GM12891 (cell line): ENCODE measurements around the gene EYS.

Source experiments
- POLR2A ChIP-seq: IDR thresholded peaks from 2 replicates; pipeline ENCODE4 v1.6.1; 2011; ENCODE audit warnings: low read depth, low read length, control low read depth
- POLR2AphosphoS5 ChIP-seq: IDR thresholded peaks from 2 replicates; pipeline ENCODE4 v1.6.1; 2011; ENCODE audit warnings: low read depth, low read length, control low read depth
- SPI1 ChIP-seq: IDR thresholded peaks from 2 replicates; pipeline ENCODE4 v1.6.1; 2011; ENCODE audit warnings: low read depth, low read length, control low read depth

GRCh38 chr6:63750400-63750799 is 1956.6 kb downstream of the EYS start:
- TF ChIP-seq POLR2A (no peak), POLR2AphosphoS5 (no peak), SPI1 (no peak)
